H9 (cell line): ENCODE results near the gene IQCK. TPM values are rescaled to one million over a fixed set of nuclear protein-coding genes. Genes with fewer than 3 reads are reported as not detected.
A peak's percentile ranks its signal among the peaks of the same experiment; 100 is the strongest.

Source experiments
- DNase-seq: peaks from one replicate; pipeline ENCODE4 v3.0.0-alpha.2; 2017
- H2AFZ ChIP-seq: one replicate; pipeline ENCODE4 v1.6.1; 2013; ENCODE audit warnings: mild to moderate bottlenecking, low read length, control low read depth, moderate library complexity
- H2AK5ac ChIP-seq: 2 replicates; pipeline ENCODE4 v1.6.1; 2013; ENCODE audit warnings: low read length, control low read depth, mixed read lengths; ENCODE audit not compliant: insufficient read length
- H2BK120ac ChIP-seq: one replicate; pipeline ENCODE4 v1.6.1; 2013; ENCODE audit warnings: low read depth, mild to moderate bottlenecking, low read length, control low read depth, inconsistent platforms; ENCODE audit not compliant: poor library complexity, severe bottlenecking
- H2BK12ac ChIP-seq: 2 replicates; pipeline ENCODE4 v1.6.1; 2013; ENCODE audit warnings: low read length, control low read depth, mixed read lengths, low read depth; ENCODE audit not compliant: insufficient read length
- H2BK15ac ChIP-seq: 2 replicates; pipeline ENCODE4 v1.6.1; 2013; ENCODE audit warnings: low read depth, low read length, control low read depth
- H2BK20ac ChIP-seq: one replicate; pipeline ENCODE4 v1.6.1; 2013; ENCODE audit warnings: low read depth, mild to moderate bottlenecking, low read length, control low read depth, inconsistent platforms; ENCODE audit not compliant: poor library complexity, severe bottlenecking
- H2BK5ac ChIP-seq: 2 replicates; pipeline ENCODE4 v1.6.1; 2013; ENCODE audit warnings: low read length, control low read depth, mixed read lengths; ENCODE audit not compliant: insufficient read length
- H3K14ac ChIP-seq: 2 replicates; pipeline ENCODE4 v1.6.1; 2013; ENCODE audit warnings: low read length, control low read depth; ENCODE audit not compliant: insufficient read depth
- H3K18ac ChIP-seq: 2 replicates; pipeline ENCODE4 v1.6.1; 2013; ENCODE audit warnings: low read depth, mild to moderate bottlenecking, mixed read lengths, low read length, control low read depth; ENCODE audit not compliant: insufficient read length
- H3K23ac ChIP-seq: 2 replicates; pipeline ENCODE4 v1.6.1; 2013; ENCODE audit warnings: low read length, control low read depth, mixed read lengths, low read depth; ENCODE audit not compliant: insufficient read length
- H3K23me2 ChIP-seq: 2 replicates; pipeline ENCODE4 v1.6.1; 2013; ENCODE audit warnings: low read depth, mild to moderate bottlenecking, mixed read lengths, low read length, control low read depth; ENCODE audit not compliant: insufficient read length, poor library complexity, severe bottlenecking
- H3K27ac ChIP-seq: 2 replicates; pipeline ENCODE4 v1.5.1; 2013; ENCODE audit warnings: low read length, control low read depth, mixed read lengths, low read depth; ENCODE audit not compliant: insufficient read length
- H3K27me3 ChIP-seq: 2 replicates; pipeline ENCODE4 v1.6.1; 2013; ENCODE audit warnings: low read length, control low read depth, inconsistent platforms; ENCODE audit not compliant: insufficient read depth
- H3K4ac ChIP-seq: 2 replicates; pipeline ENCODE4 v1.6.1; 2013; ENCODE audit warnings: low read depth, mild to moderate bottlenecking, control low read depth, inconsistent platforms, low read length, moderate library complexity
- H3K4me1 ChIP-seq: 2 replicates; pipeline ENCODE4 v1.6.1; 2013; ENCODE audit warnings: low read length, control low read depth, inconsistent platforms; ENCODE audit not compliant: insufficient read depth
- H3K4me2 ChIP-seq: 2 replicates; pipeline ENCODE4 v1.6.1; 2013; ENCODE audit warnings: low read length, control low read depth, mixed read lengths; ENCODE audit not compliant: insufficient read length, insufficient read depth
- H3K56ac ChIP-seq: 2 replicates; pipeline ENCODE4 v1.6.1; 2013; ENCODE audit warnings: low read depth, mild to moderate bottlenecking, mixed read lengths, low read length, control low read depth; ENCODE audit not compliant: insufficient read length
- H3K79me1 ChIP-seq: 2 replicates; pipeline ENCODE4 v1.6.1; 2013; ENCODE audit warnings: low read depth, mild to moderate bottlenecking, moderate library complexity, low read length, control low read depth, inconsistent platforms; ENCODE audit not compliant: insufficient read depth, poor library complexity, severe bottlenecking
- H3K79me2 ChIP-seq: 2 replicates; pipeline ENCODE4 v1.6.1; 2013; ENCODE audit warnings: low read length, control low read depth, inconsistent platforms; ENCODE audit not compliant: insufficient read depth
- H3K9ac ChIP-seq: 2 replicates; pipeline ENCODE4 v1.6.1; 2013; ENCODE audit warnings: low read length, control low read depth, mixed read lengths; ENCODE audit not compliant: insufficient read length; ENCODE audit errors: extremely low read depth
- H3K9me3 ChIP-seq: one replicate; pipeline ENCODE4 v1.6.1; 2013; ENCODE audit warnings: low read depth, low read length, inconsistent platforms; ENCODE audit not compliant: control insufficient read depth
- H3T11ph ChIP-seq: one replicate; pipeline ENCODE4 v1.6.1; 2013; ENCODE audit warnings: mild to moderate bottlenecking, low read length, control low read depth, inconsistent platforms
- H4K20me1 ChIP-seq: one replicate; pipeline ENCODE4 v1.6.1; 2013; ENCODE audit not compliant: control insufficient read depth, insufficient read length, insufficient read depth
- H4K5ac ChIP-seq: 2 replicates; pipeline ENCODE4 v1.6.1; 2013; ENCODE audit warnings: low read depth, mild to moderate bottlenecking, mixed read lengths, low read length, control low read depth; ENCODE audit not compliant: insufficient read length
- H4K8ac ChIP-seq: replicated peaks from 2 replicates; pipeline ENCODE4 v1.6.1; 2013; ENCODE audit warnings: low read length, control low read depth, mixed read lengths, low read depth; ENCODE audit not compliant: insufficient read length
- H4K91ac ChIP-seq: 2 replicates; pipeline ENCODE4 v1.6.1; 2013; ENCODE audit warnings: low read depth, mild to moderate bottlenecking, moderate library complexity, mixed read lengths, low read length, control low read depth; ENCODE audit not compliant: insufficient read length
- H3K27ac Mint-ChIP-seq, 3 experiments: 2 replicates in 2 of 3; 3 replicates in 1 of 3; pipeline ENCODE4 v1.8.0; 2020 to 2021; ENCODE audit warnings: mixed read lengths in 3 of 3, mild to moderate bottlenecking in 1 of 3, moderate library complexity in 1 of 3
- H3K27me3 Mint-ChIP-seq: 2 replicates; pipeline ENCODE4 v1.8.0; 2021; ENCODE audit warnings: low read depth, mild to moderate bottlenecking, moderate library complexity, mixed read lengths
- H3K36me3 Mint-ChIP-seq, 3 experiments: 2 replicates in 2 of 3; 3 replicates in 1 of 3; pipeline ENCODE4 v1.8.0; 2020 to 2021; ENCODE audit warnings: low read depth in 3 of 3, mixed read lengths in 3 of 3; ENCODE audit not compliant: insufficient read depth in 1 of 3
- H3K4me1 Mint-ChIP-seq, 2 experiments: 2 replicates each; pipeline ENCODE4 v1.8.0; 2020; ENCODE audit warnings: mixed read lengths in 2 of 2
- H3K4me3 Mint-ChIP-seq, 2 experiments: 2 replicates in 1 of 2; 3 replicates in 1 of 2; pipeline ENCODE4 v1.8.0; 2020 to 2021; ENCODE audit warnings: mild to moderate bottlenecking in 2 of 2, mixed read lengths in 2 of 2, moderate library complexity in 1 of 2
- H3K9me3 Mint-ChIP-seq, 2 experiments: 2 replicates in 1 of 2; 3 replicates in 1 of 2; pipeline ENCODE4 v1.8.0; 2020; ENCODE audit warnings: mild to moderate bottlenecking in 2 of 2, mixed read lengths in 2 of 2, moderate library complexity in 1 of 2
- CTCF ChIP-seq: fragments of 200-600 bp; sonication (generic); conservative IDR thresholded peaks from 3 replicates; pipeline ENCODE4 v1.8.0; 2021; ENCODE audit warnings: antibody characterized with exemption, mild to moderate bottlenecking
- WGBS: extraction: QIAGEN DNeasy Blood & Tissue Kit; methylation state at CpG from one replicate; pipeline ENCODE4 v1.1.7; 2013; ENCODE audit warnings: missing lambda C conversion rate, low lambda C conversion rate, mixed read lengths; ENCODE audit not compliant: insufficient read length; ENCODE audit errors: extremely low coverage; 5-methylcytosine and 5-hydroxymethylcytosine counted together
- total RNA-seq: library from RNA; stranded (reverse); gene quantifications from 2 replicates; pipeline ENCODE4 v1.2.1, GENCODE V29; 2021

The IQCK gene
- total RNA-seq, 1 experiment from 2014 or later: 9.0 TPM

GRCh38 chr16:19697756-19698318 is 20.2 kb upstream of the IQCK start:
- Mint-ChIP-seq H3K27ac (0 out of 7 replicates have a peak overlapping the region, but pooled peaks of 1 of the 3 experiments have one; percentile 5), H3K9me3 (peaks cover 0 to 9% of the 10 kb centered on the region in 2 experiments; a peak in 1 of 5 replicates), H3K4me3 (no peak overlapping the region), H3K36me3 (peaks cover 47 to 88% (median 87%) of the 10 kb centered on the region in 3 experiments), H3K4me1 (no peaks in the 10 kb centered on the region), H3K27me3 (no peaks in the 10 kb centered on the region)
- Histone ChIP-seq H2AK5ac (no peak overlapping the region), H3T11ph (no peak overlapping the region), H3K56ac (no peak overlapping the region), H4K8ac (no peak overlapping the region), H3K27ac (no peak overlapping the region), H3K14ac (no peak overlapping the region), H3K4ac (no peak overlapping the region), H2AFZ (no peak overlapping the region), H4K5ac (no peak overlapping the region), H3K27me3 (no peaks in the 10 kb centered on the region), H3K23ac (no peak overlapping the region), H2BK5ac (no peak overlapping the region), H3K9ac (no peak overlapping the region), H2BK15ac (no peak overlapping the region), H3K79me2 (no peaks in the 10 kb centered on the region), H2BK12ac (no peak overlapping the region), H2BK20ac (no peak overlapping the region), H3K79me1 (no peaks in the 10 kb centered on the region), H3K9me3 (no peaks in the 10 kb centered on the region), H4K20me1 (no peaks in the 10 kb centered on the region), H3K18ac (no peak overlapping the region), H2BK120ac (no peak overlapping the region), H3K23me2 (no peaks in the 10 kb centered on the region), H3K4me2 (no peak overlapping the region), H4K91ac (no peak overlapping the region), H3K4me1 (no peaks in the 10 kb centered on the region)
- no CpG with 5 or more reads among the region's 8 CpGs for WGBS
- no peak for TF ChIP-seq CTCF
- DNase-seq: no peak
